ENCODE measurements around the gene TPX2. TPM values are rescaled to one million over a fixed set of nuclear protein-coding genes. Genes with fewer than 3 reads are reported as not detected.

The TPX2 gene
- polyA plus RNA-seq, 1 donor from 2014 or later: 2.1 TPM

- Histone ChIP-seq H3K79me2 (replicated peaks; ENCODE audit: insufficient read depth, low read length) (no peaks in the 10 kb centered on the region), H3K9ac (ENCODE audit: low read length) (no peak overlapping the region), H3K27ac (ENCODE audit: low read length) (no peak overlapping the region), H3K9me2 (ENCODE audit: insufficient read depth, low read length) (no peaks in the 10 kb centered on the region), H3K27me3 (ENCODE audit: insufficient read depth, low read depth, low read length) (no peaks in the 10 kb centered on the region), H3F3A (ENCODE audit: insufficient read depth, low read length, poor library complexity, severe bottlenecking) (no peaks in the 10 kb centered on the region), H3K36me3 (ENCODE audit: insufficient read depth, low read length) (no peaks in the 10 kb centered on the region), H3K4me3 (ENCODE audit: low read length) (no peak overlapping the region), H3K4me2 (ENCODE audit: low read length) (no peak overlapping the region), H2AFZ (ENCODE audit: low read depth, low read length) (no peak overlapping the region), H4K20me1 (ENCODE audit: insufficient read depth) (no peaks in the 10 kb centered on the region), H3K9me3 (ENCODE audit: low read length) (no peaks in the 10 kb centered on the region)
- no peak for TF ChIP-seq EZH2 (IDR thresholded peaks at IDR 0.05; ENCODE audit: borderline replicate concordance, insufficient read depth, low read length, poor library complexity, severe bottlenecking)
- no peak for TF ChIP-seq TAF1 (IDR thresholded peaks at IDR 0.05; ENCODE audit: low read depth)
- no peak for TF ChIP-seq REST (IDR thresholded peaks at IDR 0.05; ENCODE audit: borderline replicate concordance)
- no peak for TF ChIP-seq CTCF (IDR thresholded peaks at IDR 0.05; ENCODE audit: poor library complexity, severe bottlenecking)
- TF ChIP-seq SMC3 (conservative IDR thresholded peaks at IDR 0.05; ENCODE audit: poor library complexity): no peak
- TF ChIP-seq POLR2AphosphoS5 (IDR thresholded peaks at IDR 0.05): no peak
- TF ChIP-seq MXI1 (conservative IDR thresholded peaks at IDR 0.05; ENCODE audit: poor library complexity, severe bottlenecking): no peak
- no peak for TF ChIP-seq RAD21 (conservative IDR thresholded peaks at IDR 0.05)
- no peak for TF ChIP-seq EP300 (conservative IDR thresholded peaks at IDR 0.05; ENCODE audit: poor library complexity, severe bottlenecking)
Measured at GRCh38 chr20:31811198-31811597, 72.1 kb downstream of the TPX2 start.

GRCh38 chr20:31811796-31812728, 73.0 kb downstream of the TPX2 start:
- no peak overlapping the region for H3K9ac ChIP-seq (ENCODE audit: low read length)

More at GRCh38 chr20:31811796-31812728, 73.0 kb downstream of the TPX2 start:
- no peaks in the 10 kb centered on the region for H3K36me3 ChIP-seq (ENCODE audit: insufficient read depth, low read length)
- no peaks in the 10 kb centered on the region for H4K20me1 ChIP-seq (ENCODE audit: insufficient read depth)
- no peak overlapping the region for H3K4me3 ChIP-seq (ENCODE audit: low read length)
- H3K9me2 ChIP-seq (ENCODE audit: insufficient read depth, low read length): no peaks in the 10 kb centered on the region
- H3K9me3 ChIP-seq (ENCODE audit: low read length): no peaks in the 10 kb centered on the region
- no peaks in the 10 kb centered on the region for H3K79me2 ChIP-seq (replicated peaks; ENCODE audit: insufficient read depth, low read length)
- TF ChIP-seq TAF1 (IDR thresholded peaks at IDR 0.05; ENCODE audit: low read depth) (no peak), RAD21 (conservative IDR thresholded peaks at IDR 0.05) (no peak), CTCF (IDR thresholded peaks at IDR 0.05; ENCODE audit: poor library complexity, severe bottlenecking) (no peak), POLR2AphosphoS5 (IDR thresholded peaks at IDR 0.05) (no peak), MXI1 (conservative IDR thresholded peaks at IDR 0.05; ENCODE audit: poor library complexity, severe bottlenecking) (no peak), EZH2 (IDR thresholded peaks at IDR 0.05; ENCODE audit: borderline replicate concordance, insufficient read depth, low read length, poor library complexity, severe bottlenecking) (no peak), EP300 (conservative IDR thresholded peaks at IDR 0.05; ENCODE audit: poor library complexity, severe bottlenecking) (no peak)
- H3K4me2 ChIP-seq (ENCODE audit: low read length): no peak overlapping the region
- H3K27me3 ChIP-seq (ENCODE audit: insufficient read depth, low read depth, low read length): no peaks in the 10 kb centered on the region
- no peak overlapping the region for H2AFZ ChIP-seq (ENCODE audit: low read depth, low read length)
- H3F3A ChIP-seq (ENCODE audit: insufficient read depth, low read length, poor library complexity, severe bottlenecking): no peaks in the 10 kb centered on the region
- H3K27ac ChIP-seq (ENCODE audit: low read length): no peak overlapping the region
